ENCODE measurements around the gene COPE. TPM values are rescaled to one million over a fixed set of nuclear protein-coding genes. Genes with fewer than 3 reads are reported as not detected.

Gene COPE
- total and polyA plus RNA-seq, 2 experiments from 2014 or later: 322 to 347 TPM

DNA sequence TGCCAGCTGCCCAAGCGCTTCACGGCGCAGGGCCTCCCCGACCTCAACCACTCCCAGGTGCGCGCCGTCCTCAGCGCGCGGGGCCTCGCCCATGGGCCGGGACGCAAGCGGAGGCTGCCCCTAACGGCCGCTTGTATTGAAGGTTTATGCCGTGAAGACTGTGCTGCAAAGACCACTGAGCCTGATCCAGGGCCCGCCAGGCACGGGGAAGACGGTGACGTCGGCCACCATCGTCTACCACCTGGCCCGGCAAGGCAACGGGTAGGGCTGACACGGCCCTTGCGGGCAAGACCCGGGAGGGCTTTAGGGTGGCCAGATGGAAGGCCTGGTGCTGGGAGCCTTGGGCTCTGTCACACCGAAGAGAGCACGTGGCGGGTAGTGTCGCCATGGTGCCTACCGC lies 64.2 kb downstream of the COPE start:
- no peak overlapping the region for H3K4me2 ChIP-seq (ENCODE audit: unreplicated experiment)
- peaks cover 15% of the 10 kb centered on the region for H3F3A ChIP-seq (ENCODE audit: insufficient read depth)
- in situ Hi-C loops (cut with MboI): no loop called here
- no peaks in the 10 kb centered on the region for H3K9me2 ChIP-seq (ENCODE audit: insufficient read depth)
- H3K9ac ChIP-seq: no peak overlapping the region
- no peak overlapping the region for H3K27ac ChIP-seq
- no peak for TF ChIP-seq EZH2 (IDR thresholded peaks at IDR 0.05; ENCODE audit: insufficient read depth, poor library complexity, severe bottlenecking)
- no peak for TF ChIP-seq EZH2phosphoT487 (IDR thresholded peaks at IDR 0.05; ENCODE audit: insufficient read depth, low read depth)
- H3K79me2 ChIP-seq (ENCODE audit: insufficient read depth): peaks cover 92% of the 10 kb centered on the region
- DNase-seq: no peak
- no peaks in the 10 kb centered on the region for H3K27me3 ChIP-seq (replicated peaks; ENCODE audit: insufficient read depth)
- WGBS, 2 experiments (ENCODE audit: low coverage in 1 of 2, low lambda C conversion rate in 2 of 2, missing lambda C conversion rate in 2 of 2): 96 to 97% methylated on average over 28 to 33 of the region's 33 CpGs
- H3K4me3 ChIP-seq: no peak overlapping the region
- H2AFZ ChIP-seq: no peak overlapping the region
- H4K20me1 ChIP-seq (ENCODE audit: insufficient read depth): no peaks in the 10 kb centered on the region
- H3K9me3 ChIP-seq (ENCODE audit: low read depth): no peaks in the 10 kb centered on the region
- peaks cover 48% of the 10 kb centered on the region; the same call in 1 of the 2 replicates for H3K36me3 ChIP-seq (ENCODE audit: low read depth)
- H3K4me1 ChIP-seq (ENCODE audit: insufficient read depth): peaks cover 5% of the 10 kb centered on the region

DNA sequence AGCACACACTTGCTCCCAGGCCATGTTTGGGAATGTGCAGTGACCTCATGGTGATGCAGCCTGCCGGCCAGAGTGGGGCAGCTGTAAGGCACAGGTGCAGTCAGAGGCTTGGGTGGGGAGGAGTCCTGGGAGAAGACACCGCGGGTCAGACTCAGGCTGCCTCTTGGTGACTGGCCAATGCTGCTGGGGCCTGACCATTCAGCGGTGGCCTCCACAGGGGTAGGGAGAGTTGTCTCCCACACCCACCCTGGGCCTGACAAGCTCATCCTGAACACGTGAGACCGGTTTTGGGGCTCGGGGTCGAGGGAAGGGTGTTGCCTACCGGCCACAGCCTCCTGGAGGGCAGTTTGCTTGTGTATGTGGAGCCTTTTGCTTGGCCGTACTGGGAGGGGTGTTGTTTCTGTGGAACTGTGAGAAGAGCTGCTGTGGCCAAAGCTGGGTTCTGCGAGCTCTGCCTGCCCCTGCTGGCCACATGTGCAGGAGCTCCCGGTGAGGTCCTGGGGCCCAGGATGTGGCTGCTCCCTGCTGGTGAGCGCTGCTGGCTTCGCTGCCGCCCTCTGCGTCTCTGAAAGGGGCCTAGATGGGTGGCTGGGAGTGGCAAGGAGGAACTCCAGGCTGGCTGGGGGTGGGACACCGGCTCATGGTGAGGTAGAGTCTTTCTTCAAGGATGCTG lies 65.3 kb downstream of the COPE start:
- Histone ChIP-seq H3K79me2 (ENCODE audit: insufficient read depth) (peaks cover 87% of the 10 kb centered on the region), H3K27me3 (replicated peaks; ENCODE audit: insufficient read depth) (no peaks in the 10 kb centered on the region), H4K20me1 (ENCODE audit: insufficient read depth) (no peaks in the 10 kb centered on the region), H3F3A (ENCODE audit: insufficient read depth) (peaks cover 26% of the 10 kb centered on the region), H2AFZ (no peak overlapping the region), H3K36me3 (ENCODE audit: low read depth) (peaks cover 39% of the 10 kb centered on the region; the same call in 1 of the 2 replicates), H3K9me3 (ENCODE audit: low read depth) (no peaks in the 10 kb centered on the region), H3K9me2 (ENCODE audit: insufficient read depth) (no peaks in the 10 kb centered on the region), H3K4me3 (no peak overlapping the region), H3K27ac (no peak overlapping the region), H3K4me2 (ENCODE audit: unreplicated experiment) (no peak overlapping the region), H3K9ac (no peak overlapping the region), H3K4me1 (ENCODE audit: insufficient read depth) (peaks cover 16% of the 10 kb centered on the region)
- DNase-seq: no peak
- in situ Hi-C loops (cut with MboI): no loop called here
- no peak for TF ChIP-seq EZH2phosphoT487 (IDR thresholded peaks at IDR 0.05; ENCODE audit: insufficient read depth, low read depth)
- no peak for TF ChIP-seq EZH2 (IDR thresholded peaks at IDR 0.05; ENCODE audit: insufficient read depth, poor library complexity, severe bottlenecking)
- 87 to 92% methylated on average over 16 to 17 of the region's 17 CpGs for WGBS, 2 experiments (ENCODE audit: low coverage in 1 of 2, low lambda C conversion rate in 2 of 2, missing lambda C conversion rate in 2 of 2)

DNA sequence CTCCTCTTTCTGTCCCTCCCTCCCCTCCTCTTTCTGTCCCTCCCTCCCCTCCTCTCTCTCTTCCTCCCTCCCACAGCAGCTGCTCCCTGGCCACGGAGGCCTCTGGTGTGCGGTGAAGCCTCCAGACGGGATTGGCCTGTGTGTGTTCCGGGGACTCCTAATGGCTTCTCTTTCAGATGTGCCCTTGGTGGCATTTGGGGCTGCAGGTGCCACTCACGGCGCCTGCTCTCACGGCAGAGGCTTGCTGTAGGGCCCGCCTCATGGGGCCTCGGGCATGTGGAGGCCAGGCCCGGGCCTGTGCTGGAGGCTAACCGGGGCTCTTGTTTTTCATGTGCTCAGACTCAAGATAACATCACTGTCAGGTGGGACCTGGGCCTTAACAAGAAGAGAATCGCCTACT lies 66.5 kb downstream of the COPE start:
- no peak overlapping the region for H3K27ac ChIP-seq
- peaks cover 28% of the 10 kb centered on the region for H3K4me1 ChIP-seq (ENCODE audit: insufficient read depth)
- peaks cover under 1% of the 10 kb centered on the region; the same call in 1 of the 2 replicates for H4K20me1 ChIP-seq (ENCODE audit: insufficient read depth)
- H3K79me2 ChIP-seq (ENCODE audit: insufficient read depth): peaks cover 76% of the 10 kb centered on the region
- no peak for DNase-seq
- TF ChIP-seq EZH2phosphoT487 (IDR thresholded peaks at IDR 0.05; ENCODE audit: insufficient read depth, low read depth): no peak
- TF ChIP-seq EZH2 (IDR thresholded peaks at IDR 0.05; ENCODE audit: insufficient read depth, poor library complexity, severe bottlenecking): no peak
- H3K36me3 ChIP-seq (ENCODE audit: low read depth): peaks cover 27% of the 10 kb centered on the region; the same call in 1 of the 2 replicates
- no peaks in the 10 kb centered on the region for H3K9me2 ChIP-seq (ENCODE audit: insufficient read depth)
- H3K9me3 ChIP-seq (ENCODE audit: low read depth): no peaks in the 10 kb centered on the region
- no peaks in the 10 kb centered on the region for H3K27me3 ChIP-seq (replicated peaks; ENCODE audit: insufficient read depth)
- in situ Hi-C loops (cut with MboI): no loop called here
- peaks cover 39% of the 10 kb centered on the region for H3F3A ChIP-seq (ENCODE audit: insufficient read depth)
- H3K9ac ChIP-seq: no peak overlapping the region
- no peak overlapping the region for H3K4me2 ChIP-seq (ENCODE audit: unreplicated experiment)
- H3K4me3 ChIP-seq: no peak overlapping the region
- WGBS, 2 experiments (ENCODE audit: low coverage in 1 of 2, low lambda C conversion rate in 2 of 2, missing lambda C conversion rate in 2 of 2): 79 to 84% methylated on average over 7 to 12 of the region's 12 CpGs
- no peak overlapping the region for H2AFZ ChIP-seq

DNA sequence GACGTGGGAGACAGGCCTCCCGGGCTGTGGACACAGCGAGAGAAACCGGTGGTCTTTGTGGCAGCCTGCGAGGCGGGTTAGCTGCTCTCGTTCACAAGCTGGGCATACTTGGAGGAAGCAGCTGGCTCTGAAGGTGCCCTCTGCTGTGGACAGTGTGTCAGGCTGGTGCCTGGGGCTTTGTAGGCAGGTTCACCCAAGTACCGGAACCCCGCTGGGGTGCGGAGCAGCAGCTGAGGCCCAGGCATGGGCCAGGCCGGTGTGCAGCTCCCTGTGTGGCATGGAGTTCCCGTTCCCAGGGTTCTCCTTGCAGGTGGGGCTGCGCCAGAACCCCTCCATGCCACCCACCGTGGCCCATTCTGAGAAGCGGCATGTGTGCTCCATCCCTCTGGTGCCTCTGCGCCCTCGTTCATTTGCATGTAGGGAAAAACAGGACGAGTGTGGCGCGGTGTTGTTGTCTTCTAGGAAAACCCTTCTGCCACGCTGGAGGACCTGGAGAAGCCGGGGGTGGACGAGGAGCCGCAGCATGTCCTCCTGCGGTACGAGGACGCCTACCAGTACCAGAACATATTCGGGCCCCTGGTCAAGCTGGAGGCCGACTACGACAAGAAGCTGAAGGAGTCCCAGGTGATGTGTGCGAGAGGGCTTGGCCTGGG lies 67.4 kb downstream of the COPE start:
- Histone ChIP-seq H3K4me2 (ENCODE audit: unreplicated experiment) (no peak overlapping the region), H2AFZ (no peak overlapping the region), H3K4me1 (ENCODE audit: insufficient read depth) (peaks cover 37% of the 10 kb centered on the region), H4K20me1 (ENCODE audit: insufficient read depth) (peaks cover 4% of the 10 kb centered on the region; the same call in 1 of the 2 replicates), H3K4me3 (no peak overlapping the region), H3K36me3 (ENCODE audit: low read depth) (peaks cover 23% of the 10 kb centered on the region; the same call in 1 of the 2 replicates), H3K27me3 (replicated peaks; ENCODE audit: insufficient read depth) (no peaks in the 10 kb centered on the region), H3K9me3 (ENCODE audit: low read depth) (no peaks in the 10 kb centered on the region), H3K27ac (no peak overlapping the region), H3F3A (ENCODE audit: insufficient read depth) (peaks cover 43% of the 10 kb centered on the region), H3K9ac (no peak overlapping the region), H3K9me2 (ENCODE audit: insufficient read depth) (no peaks in the 10 kb centered on the region), H3K79me2 (ENCODE audit: insufficient read depth) (peaks cover 81% of the 10 kb centered on the region)
- in situ Hi-C loops (cut with MboI): no loop called here
- WGBS, 2 experiments (ENCODE audit: low coverage in 1 of 2, low lambda C conversion rate in 2 of 2, missing lambda C conversion rate in 2 of 2): 94 to 95% methylated on average over 31 of the region's 31 CpGs
- DNase-seq: no peak
- TF ChIP-seq EZH2 (IDR thresholded peaks at IDR 0.05; ENCODE audit: insufficient read depth, poor library complexity, severe bottlenecking) (no peak), EZH2phosphoT487 (IDR thresholded peaks at IDR 0.05; ENCODE audit: insufficient read depth, low read depth) (no peak)

Measured in GM23248 (cell line).